Stimulated activated CD4-positive, alpha-beta T cell treated with anti-CD3 and anti-CD28 coated beads, Interleukin-2, amount 100 ng/mL, for 4 hours (primary cell): ENCODE measurements around the gene CELF2.

Experiments used
- DNase-seq: peaks from one replicate; pipeline ENCODE4 v3.0.0-alpha.2; 2020; ENCODE audit warnings: low read depth

Gene CELF2

DNA sequence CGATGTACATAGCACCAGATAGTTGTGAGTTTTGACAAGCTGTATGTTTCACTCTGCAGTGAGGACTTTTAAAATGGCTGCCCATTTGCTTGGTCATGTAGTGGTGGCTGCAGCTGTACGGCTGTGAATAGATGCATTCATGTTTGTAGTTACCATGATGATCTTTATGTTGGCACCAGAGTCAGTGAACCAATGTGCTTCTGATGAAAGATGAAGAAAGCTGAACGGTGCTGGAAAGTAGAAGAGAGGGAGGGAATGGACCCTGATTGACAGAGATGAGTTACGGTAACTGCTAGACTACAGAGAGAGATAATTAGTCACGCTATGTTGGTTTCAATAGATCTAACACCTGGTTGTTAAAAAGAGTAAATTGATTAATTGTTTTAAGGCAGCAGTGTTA is 256.8 kb downstream of the CELF2 start:
- DNase-seq, result no peak

DNA sequence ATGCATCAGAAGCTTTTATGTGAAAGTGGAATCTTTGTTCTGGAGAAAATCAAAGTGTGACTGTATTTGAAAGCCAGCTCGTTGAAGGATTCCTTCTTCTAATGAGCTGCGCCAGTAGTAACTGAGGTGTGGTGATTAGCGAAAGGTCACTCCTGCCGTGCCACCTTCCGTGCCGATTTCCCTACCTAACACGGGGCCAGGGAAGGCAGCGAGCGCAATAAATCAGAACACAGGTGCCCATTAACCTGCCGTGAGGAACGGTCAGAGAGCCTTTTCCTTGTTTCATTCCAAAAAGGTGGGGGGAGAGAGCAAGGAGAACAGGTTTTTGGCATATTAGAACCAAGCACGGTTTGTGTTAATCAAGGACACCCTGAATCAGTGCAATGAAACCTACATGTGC is 258.0 kb downstream of the CELF2 start:
- no peak for DNase-seq

DNA sequence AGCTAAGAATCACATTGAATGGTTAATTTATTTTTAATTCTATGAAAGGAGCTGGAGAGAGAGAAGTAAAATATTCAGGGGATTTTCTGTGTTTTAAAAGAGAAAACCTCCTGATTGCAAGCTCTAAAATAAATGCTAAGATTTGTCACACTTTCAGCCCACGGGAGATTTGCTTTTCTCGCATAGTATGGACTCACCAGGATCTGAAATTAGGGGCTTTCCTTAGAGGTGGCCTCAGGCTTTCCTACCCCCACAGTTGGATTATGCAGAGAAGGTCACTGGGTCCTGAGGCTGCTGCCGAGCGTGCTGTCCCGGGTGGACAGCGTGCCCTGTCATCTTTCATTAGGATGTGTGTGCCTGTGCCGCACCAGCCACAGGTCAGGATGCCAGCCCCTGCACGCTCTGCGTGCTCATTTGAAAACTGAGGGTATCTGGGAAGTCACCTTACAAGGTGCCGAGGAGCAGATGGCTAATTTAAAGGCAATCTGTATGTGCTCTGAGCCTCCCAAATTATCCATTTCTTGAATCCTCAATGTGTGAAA is 258.8 kb downstream of the CELF2 start:
- DNase-seq, result no peak

DNA sequence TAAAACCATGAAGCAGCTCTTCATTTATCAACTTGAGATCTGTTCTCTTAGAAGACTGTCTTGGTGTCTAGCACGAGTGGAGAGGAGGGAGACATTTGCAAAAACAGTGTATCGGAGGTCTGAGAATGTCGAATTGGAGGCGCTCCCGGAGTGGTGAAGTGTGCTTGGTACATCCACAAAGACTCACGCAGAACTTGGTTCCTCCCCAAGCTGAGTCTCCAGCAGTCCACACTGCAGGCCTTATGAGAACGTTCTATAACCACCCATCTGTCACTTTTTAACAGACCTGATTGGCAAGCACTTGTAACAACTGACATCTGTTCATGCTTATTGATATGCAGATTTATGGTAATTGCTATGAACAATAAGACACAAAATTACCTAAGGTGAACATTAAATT is 261.6 kb downstream of the CELF2 start:
- no peak for DNase-seq

DNA sequence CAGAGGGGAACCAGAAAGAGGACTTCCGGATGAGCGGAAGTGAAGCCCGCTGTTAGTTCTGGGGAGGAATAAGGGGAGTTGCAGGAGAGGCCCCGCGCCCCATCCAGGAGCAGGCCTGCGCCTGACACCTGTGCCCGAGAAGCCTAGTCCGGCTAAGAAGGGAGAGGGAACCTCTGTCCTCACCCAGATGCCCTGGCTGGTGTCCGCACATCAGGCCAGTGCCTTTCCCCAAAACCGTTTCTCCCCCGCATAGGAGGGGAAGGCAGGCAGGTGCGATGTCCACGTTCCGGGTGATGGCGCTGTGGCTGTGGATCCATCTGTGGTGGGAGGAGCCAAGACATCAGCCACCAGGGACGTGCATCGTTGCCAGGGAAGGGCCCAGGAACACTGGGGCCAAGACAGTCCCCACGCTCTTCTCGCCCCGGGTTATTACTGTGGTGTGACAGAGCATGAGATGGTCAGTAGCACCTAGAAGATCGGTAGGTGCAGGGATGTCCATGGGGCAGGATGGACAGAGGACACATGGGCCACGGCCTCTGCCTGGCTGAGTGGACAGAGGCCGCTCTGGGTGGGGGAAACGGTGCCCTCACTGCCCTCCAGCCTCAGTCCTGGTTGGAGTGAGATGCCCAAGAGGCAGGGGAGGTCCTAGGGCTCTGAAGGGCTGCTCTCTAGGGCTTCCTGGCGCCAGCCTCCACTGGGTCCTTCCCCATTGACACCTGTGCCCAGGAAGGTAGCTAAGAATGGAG is 262.7 kb downstream of the CELF2 start:
- no peak for DNase-seq

DNA sequence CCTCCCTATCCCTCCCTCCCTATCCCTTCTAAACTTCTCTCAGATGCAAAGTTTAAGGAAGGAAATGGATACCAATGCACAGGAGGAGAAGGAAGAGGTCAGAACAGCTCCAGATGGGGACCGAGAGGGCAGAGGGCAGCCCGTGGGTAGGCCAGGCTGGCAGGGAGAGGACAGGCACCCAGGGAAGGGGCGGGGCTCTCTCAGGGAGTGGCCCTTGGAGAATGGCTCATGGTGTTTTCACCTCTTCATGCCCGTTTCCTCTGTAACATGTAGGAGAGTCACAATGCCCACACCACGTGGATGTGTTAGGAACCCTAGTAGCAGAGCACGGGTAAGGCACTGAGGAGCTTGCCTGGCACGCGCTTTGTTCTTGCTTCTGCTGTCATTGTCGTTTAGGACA is 264.5 kb downstream of the CELF2 start:
- no peak for DNase-seq

DNA sequence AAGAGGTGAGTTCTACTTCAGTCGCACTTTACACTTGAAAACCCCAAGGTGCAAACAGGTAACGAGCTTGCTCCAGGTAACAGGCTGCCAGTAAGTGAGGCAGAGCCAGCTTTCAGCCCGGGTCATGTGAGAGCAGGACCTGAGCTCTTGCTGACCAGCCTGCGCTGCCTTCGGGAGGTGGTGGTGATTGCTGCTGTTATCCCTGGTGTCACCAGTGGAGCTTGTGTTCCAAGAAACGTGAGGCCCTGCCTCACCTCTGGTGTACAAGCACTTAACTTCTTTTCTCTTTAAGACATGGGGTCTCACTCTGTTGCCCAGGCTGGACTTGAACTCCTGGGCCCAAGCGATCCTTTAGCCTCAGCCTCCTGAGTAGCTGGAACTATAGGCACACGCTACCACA is 265.0 kb downstream of the CELF2 start:
- no peak for DNase-seq

DNA sequence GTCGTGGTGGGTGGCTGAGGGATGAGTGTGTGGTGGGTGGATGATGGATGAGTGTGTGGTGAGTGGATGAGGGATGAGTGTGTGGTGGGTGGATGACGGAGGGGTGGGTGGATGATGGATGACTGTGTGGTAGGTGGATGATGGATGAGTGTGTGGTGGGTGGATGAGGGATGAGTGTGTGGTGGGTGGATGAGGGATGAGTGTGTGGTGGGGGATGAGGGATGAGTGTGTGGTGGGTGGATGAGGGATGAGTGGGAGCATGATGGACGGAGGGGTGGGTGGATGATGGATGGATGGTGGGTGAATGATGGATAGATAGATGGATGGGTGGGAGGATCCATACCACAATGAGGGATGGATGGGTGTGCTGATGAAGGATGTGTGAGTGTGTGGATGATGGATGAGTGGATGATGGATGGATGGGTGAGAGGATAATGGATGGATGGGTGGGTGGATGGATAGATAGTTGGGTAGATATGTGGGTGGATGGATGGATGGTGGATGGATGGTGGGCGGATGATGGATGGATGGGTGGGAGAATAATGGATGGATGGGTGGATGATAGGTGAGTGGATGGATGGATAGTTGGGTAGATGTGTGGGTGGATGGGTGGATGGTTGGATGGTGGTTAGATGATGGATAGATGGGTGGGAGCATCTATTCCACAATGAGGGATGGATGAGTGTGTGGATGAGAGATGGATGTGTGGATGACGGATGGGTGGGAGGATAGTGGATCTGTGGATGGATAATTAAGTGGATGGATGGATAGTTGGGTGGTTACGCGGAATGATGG is 266.8 kb downstream of the CELF2 start:
- DNase-seq, result peak; percentile 13

DNA sequence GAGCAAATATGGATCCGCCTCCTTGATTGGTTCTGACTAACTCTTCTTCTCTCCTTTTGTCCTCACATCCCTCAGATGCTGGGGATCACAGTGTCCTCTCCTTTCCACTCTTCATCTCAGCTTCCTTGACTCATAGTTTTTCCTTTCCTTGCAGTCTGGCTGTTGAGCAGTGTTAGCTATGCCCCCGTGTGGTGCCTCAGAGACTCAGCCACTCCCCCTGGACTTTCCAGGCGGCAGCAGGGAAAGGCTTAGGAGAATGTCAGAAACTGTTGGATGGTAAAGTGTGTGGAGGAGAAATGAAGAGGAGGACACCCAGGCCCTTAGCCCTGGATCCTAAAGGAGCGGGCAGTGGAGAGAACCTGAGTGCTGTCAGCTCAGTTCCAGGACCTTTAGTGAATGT is 267.5 kb downstream of the CELF2 start:
- DNase-seq, result no peak

DNA sequence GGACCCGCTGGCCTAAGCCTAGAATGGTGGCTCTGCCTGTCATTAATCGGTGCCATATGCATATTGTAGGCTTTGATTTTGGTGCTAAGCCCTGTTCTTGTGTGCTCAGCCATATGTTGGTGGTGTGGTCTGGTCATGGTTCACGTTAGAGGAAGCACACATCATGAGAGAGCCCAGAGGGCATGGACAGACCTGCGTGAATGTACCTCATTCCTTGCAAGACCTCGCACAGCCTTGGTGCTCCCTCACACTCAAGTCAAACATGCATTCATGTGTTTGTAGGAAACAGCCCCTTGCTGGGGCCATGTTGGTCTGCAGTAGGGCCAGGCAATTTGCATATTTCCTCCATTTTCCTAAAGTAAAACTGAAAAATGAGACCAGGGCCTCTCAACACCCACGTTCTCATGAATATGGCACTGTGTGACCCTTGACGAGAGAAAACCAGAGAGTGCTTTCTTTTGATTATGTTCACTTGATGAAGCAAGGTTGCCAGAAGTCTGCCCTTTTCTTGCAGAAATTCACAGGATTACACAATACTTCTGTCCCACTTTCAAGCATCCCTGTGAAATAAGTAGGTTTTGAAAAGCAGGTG is 268.7 kb downstream of the CELF2 start:
- DNase-seq, result no peak

DNA sequence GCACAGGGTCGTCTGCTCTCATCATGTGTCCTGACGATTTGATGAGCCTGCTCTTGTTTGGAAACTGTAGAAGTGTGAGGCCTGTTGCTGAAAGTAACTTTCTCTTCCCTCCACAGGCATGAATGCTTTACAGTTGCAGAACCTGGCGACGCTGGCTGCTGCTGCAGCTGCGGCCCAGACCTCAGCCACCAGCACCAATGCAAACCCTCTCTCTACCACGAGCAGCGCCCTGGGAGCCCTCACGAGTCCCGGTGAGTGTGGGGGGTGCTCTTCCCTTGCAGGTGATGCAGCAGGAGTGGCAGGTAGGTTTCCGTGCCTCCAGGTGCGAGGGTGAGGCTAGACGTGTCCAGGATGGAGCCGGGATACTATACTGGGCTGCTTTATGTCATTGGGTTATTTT is 270.6 kb downstream of the CELF2 start:
- no peak for DNase-seq

DNA sequence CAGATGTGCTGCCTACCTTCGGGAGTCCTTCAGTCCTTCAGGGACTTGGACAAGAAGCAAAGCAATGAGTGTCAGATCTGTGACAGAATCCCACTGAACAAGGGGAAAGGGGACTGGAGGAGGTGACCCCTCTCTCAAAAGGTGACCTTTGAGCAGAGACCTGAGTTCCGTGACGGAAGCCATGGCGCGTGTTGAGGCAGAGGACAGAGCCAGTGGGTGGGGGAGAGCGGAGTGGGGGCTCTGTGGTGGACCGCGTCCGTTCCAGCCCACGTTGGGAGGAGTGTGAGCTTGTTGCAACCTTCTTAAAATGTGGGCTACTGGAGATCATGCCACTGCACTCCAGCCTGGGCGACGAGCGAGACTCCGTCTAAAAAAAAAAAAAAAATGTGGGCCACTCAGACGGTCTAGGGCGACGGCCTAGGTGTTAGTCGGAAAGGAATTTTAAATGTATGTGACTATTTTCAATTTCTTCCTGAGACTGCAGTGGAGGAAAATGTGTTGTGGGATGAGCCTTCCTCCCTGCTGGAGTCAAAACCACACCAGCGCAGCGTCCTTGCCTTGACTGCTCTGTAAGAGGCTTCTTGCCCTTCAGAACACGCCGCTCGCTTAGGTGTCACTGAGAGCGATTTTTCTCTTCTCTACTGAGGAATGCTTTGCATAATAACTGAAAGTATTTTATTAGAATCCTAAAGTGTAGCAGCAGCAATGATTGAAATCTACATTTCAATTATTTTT is 272.7 kb downstream of the CELF2 start:
- DNase-seq, result no peak

DNA sequence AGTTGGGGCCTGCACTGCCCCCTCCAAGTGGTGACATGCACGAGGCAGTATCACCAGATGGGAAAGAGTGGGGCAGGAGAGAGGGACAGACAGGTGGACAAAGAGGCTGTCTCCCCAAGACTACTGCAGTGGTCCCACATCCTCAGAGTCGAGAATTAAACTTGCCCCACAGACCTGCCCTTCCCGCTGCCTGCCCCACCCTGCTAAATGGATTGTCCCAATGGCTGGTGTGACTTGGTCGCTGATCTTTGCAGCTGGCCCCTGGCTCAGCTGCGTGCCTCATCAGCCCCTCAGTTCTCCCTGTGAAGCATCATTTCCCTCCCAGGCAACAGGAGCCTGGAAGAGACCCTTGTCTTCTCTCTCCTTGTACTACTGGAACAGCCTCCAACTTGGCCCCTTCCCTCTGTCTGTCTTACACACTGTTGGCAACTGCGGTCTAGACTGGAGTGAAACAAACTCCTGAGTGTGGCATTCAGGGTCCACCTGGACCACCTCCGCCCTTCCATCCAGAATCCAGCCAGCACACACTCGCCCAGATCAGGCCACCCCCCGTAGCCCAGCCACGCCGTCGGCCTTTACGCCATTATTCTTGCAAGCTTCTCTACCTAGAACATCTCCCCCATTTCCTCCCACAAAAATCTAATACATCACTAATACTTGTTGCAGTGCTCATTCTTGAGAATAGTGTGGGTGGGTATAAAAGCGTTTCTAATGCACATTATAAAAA is 275.1 kb downstream of the CELF2 start:
- DNase-seq, result no peak

DNA sequence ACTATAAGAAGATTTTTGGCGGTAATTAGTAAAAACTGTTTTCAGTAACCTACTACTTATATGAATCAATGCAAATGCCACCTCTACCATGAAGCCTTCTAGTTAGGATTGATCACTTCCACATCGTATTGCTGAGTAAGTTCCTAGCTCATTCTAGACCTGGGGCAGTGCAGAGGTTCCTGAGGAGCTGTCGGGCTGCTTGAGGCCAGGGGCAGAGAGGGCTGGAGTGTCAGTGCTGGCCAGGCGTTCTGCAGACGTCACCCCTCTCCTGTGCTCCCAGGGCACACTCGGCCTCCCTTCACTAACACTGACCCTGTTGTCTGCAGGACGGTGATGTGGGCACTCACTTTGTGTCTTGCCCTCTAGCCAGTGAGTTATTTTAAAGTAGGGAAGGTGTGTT is 275.7 kb downstream of the CELF2 start:
- DNase-seq, result no peak

DNA sequence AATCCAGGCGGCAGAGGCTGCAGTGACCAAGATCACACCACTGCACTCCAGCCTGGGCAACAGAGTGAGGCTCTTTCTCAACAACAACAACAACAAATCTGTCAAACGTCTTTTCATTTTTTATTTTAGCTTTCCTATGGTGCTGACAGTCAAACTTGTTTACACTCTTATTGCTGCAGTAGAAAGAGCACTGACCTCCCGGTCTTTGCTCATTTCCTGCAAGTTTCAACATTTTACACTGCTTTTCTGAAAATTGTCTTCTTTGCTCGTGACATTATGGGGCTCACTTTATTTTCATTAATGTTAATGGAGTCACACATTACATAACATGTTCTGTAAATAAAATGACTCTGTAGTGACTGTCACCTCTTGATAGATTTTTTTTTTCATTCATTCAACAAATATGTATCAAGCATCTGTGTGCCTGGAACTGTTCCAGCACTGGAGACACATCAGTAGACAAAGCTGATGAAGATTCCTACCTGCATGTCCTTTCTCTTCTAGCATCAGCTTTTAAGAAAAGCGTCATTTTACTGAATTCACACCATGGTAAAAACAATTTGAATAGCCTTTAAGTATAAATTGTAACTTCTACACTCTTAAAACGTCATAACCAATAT is 277.3 kb downstream of the CELF2 start:
- no peak for DNase-seq

DNA sequence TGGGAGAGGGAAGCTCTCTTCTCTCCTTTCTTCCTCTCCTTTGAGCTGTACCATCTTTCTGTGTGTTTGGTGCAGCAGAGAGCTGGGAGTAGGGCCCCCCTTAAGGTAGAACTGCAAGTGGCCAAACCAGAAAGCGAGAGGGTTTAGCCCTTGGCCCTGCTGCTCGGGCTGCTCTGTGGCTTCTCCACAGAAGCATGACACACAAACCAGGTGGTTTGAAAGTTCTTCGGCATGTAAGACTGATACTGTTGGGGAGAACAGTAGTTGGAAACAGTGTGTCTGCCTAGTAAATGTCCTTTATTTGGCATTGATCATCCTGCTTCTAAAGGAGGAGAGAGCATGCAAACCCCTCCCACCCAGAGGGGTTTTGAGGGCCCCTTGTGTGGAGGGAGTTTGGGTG is 277.8 kb downstream of the CELF2 start:
- DNase-seq, result no peak

DNA sequence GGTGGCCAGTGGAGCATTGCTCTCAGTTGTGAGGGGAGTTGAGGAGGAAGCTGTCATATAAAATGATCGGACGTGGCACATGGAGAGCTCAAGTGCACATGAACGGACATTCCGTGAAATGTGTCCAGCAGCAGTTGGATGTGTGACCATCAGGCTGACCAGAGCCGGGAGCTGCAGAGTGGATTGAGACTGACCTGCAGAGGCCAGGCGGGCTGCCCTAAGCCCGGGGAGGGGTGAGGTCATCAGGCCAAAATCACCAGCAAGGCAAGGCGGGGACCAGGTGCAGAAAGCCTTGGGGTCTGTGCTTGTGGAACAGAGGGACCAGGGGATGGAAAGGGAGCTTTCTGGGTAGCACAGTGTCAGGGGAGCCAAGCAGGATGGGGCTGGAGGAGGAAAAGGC is 279.5 kb downstream of the CELF2 start:
- no peak for DNase-seq

DNA sequence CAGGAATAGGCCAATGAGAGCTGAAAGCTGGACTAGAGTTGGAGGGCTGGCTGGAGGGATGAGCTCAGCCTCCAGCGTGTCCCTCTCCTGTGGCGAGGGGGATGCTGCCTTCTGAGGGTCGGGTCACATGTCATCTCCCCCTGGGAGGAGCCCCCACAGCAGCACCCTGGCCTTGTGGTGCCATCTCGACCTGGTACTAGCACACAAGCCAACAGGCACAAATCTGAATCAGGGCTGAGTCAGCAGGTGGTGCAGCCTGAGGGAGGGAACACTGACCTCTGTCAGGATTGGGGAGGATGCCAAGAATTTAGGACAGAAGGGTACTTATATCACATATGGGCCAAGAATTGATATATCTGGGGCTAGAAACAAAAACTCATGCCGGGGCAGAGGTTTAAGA is 280.4 kb downstream of the CELF2 start:
- DNase-seq, result no peak

DNA sequence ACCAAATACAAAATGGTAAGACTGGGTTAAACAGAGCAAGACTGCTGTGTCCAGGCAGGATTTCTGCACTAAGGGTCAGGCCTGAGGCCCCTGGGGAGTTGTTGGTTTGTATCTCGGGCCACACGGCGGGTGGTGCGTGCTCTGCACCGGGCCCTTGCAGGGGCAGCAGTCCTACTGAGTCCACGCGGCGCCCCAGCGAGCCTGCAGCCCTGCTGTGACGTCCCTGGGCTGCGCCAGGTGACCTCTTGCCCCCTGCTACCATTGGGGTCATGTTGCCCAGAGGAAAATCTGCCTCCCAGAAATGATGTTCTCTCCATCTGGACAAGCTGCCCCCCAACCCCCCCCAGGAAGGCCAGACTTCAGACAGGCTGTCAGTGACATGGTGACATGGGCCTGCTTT is 281.5 kb downstream of the CELF2 start:
- DNase-seq, result no peak

DNA sequence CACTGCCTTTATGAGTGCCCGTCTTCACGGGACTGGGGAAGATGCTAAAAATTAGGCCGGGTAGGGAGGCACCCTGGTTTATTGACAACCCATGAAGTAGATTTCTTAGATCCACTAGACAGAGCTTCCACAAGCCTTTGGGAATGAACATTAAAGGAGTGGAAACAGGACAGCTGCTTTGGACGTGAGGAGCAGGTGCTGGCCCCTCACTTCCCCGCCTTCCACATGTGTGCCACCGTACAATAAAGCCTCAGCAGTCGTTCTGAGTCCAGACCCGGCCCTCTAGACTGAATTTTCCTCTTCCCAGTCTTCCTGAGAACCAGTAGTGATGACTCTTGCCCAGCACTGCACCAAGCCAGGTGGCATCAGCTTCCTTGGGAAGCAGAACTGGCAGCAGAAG is 282.4 kb downstream of the CELF2 start:
- DNase-seq, result no peak

DNA sequence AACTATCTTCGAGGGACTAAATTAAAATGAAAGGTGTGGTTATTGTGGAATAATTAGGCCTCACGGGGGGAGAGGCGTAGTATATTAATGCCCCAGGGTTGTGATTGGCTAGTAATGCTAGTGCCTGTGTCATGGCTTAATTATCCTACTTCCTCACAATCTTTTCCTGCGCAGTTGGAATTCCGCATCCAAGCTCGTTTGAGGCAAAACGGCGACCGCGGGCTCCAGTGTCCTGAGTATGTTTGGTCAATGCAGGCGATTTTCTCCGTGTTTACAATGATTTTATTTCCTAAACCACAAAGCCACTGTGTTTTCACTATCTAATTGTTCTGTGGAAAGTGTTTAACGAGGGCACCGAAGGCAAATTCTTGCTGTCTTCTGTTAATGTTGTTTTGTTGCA is 282.9 kb downstream of the CELF2 start:
- DNase-seq, result no peak
